ENCODE measurements around the gene ZMYM4.

DNA sequence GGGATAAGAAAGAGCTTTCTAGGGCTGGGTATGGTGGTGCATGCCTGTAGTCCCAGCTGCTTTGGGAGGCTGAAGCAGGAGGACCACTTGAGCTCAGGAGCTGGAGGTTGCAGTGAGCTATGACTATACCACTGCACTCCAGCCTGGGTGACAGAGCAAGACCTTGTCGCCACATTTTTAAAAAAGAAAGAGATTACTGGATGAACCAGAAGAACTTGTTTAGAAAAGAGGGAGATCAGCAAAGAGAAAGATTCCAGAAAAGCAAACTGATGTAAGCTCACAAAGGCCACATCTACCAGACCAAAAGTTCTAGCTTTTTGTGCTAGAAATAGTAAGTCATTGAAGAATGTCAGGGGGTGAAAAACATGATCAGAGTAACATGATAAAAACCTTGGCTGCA, 171.1 kb downstream of the ZMYM4 start:
- TF ChIP-seq POLR2A (IDR thresholded peaks at IDR 0.05; ENCODE audit: extremely low read depth, insufficient read length), result no peak
- TF ChIP-seq, protein P1, sequence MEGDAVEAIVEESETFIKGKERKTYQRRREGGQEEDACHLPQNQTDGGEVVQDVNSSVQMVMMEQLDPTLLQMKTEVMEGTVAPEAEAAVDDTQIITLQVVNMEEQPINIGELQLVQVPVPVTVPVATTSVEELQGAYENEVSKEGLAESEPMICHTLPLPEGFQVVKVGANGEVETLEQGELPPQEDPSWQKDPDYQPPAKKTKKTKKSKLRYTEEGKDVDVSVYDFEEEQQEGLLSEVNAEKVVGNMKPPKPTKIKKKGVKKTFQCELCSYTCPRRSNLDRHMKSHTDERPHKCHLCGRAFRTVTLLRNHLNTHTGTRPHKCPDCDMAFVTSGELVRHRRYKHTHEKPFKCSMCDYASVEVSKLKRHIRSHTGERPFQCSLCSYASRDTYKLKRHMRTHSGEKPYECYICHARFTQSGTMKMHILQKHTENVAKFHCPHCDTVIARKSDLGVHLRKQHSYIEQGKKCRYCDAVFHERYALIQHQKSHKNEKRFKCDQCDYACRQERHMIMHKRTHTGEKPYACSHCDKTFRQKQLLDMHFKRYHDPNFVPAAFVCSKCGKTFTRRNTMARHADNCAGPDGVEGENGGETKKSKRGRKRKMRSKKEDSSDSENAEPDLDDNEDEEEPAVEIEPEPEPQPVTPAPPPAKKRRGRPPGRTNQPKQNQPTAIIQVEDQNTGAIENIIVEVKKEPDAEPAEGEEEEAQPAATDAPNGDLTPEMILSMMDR (IDR thresholded peaks at IDR 0.05; ENCODE audit: low read depth, low read length), result no peak
- TF ChIP-seq, protein P2, sequence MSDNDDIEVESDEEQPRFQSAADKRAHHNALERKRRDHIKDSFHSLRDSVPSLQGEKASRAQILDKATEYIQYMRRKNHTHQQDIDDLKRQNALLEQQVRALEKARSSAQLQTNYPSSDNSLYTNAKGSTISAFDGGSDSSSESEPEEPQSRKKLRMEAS (IDR thresholded peaks at IDR 0.05; ENCODE audit: low read depth, low read length), result no peak

Measured in NB4 (cell line).